ENCODE results near the gene TECTB.

Gene TECTB

GRCh38 chr10:112347709-112348671, 64.8 kb downstream of the TECTB start:
- H3K9me3 ChIP-seq (ENCODE audit: control insufficient read depth, insufficient read depth, low read length) = no peaks in the 10 kb centered on the region
- no peaks in the 10 kb centered on the region for H3F3A ChIP-seq (ENCODE audit: control insufficient read depth, insufficient read depth)
- no peaks in the 10 kb centered on the region for H4K20me1 ChIP-seq (ENCODE audit: control insufficient read depth, insufficient read depth, low read depth, low read length)
- H3K9me2 ChIP-seq (replicated peaks; ENCODE audit: control insufficient read depth, low read length) = no peaks in the 10 kb centered on the region
- H3K36me3 ChIP-seq (ENCODE audit: control insufficient read depth, low read length) = no peaks in the 10 kb centered on the region
- no peak overlapping the region for H3K27ac ChIP-seq (ENCODE audit: low read depth, low read length)
- H3K27me3 ChIP-seq (ENCODE audit: control insufficient read depth, low read length) = no peaks in the 10 kb centered on the region
- no peaks in the 10 kb centered on the region for H3K4me1 ChIP-seq (ENCODE audit: control insufficient read depth, low read length)
- H3K4me3 ChIP-seq (ENCODE audit: low read length) = no peak overlapping the region
- H3K79me2 ChIP-seq (ENCODE audit: control insufficient read depth, low read length) = no peaks in the 10 kb centered on the region
- TF ChIP-seq EZH2phosphoT487 (IDR thresholded peaks at IDR 0.05; ENCODE audit: borderline replicate concordance, low read length) (no peak), CTCF (IDR thresholded peaks at IDR 0.05; ENCODE audit: low read depth, low read length, poor library complexity, severe bottlenecking) (no peak)
- no peak overlapping the region for H3K4me2 ChIP-seq (ENCODE audit: low read length)

- Histone ChIP-seq H3K79me2 (ENCODE audit: control insufficient read depth, low read length) (no peaks in the 10 kb centered on the region), H4K20me1 (ENCODE audit: control insufficient read depth, insufficient read depth, low read depth, low read length) (no peaks in the 10 kb centered on the region), H3K27me3 (ENCODE audit: control insufficient read depth, low read length) (no peaks in the 10 kb centered on the region), H3K4me3 (ENCODE audit: low read length) (no peak overlapping the region), H3K4me2 (ENCODE audit: low read length) (no peak overlapping the region), H3K27ac (ENCODE audit: low read depth, low read length) (no peak overlapping the region), H3K4me1 (ENCODE audit: control insufficient read depth, low read length) (no peaks in the 10 kb centered on the region), H3K9me3 (ENCODE audit: control insufficient read depth, insufficient read depth, low read length) (no peaks in the 10 kb centered on the region), H3F3A (ENCODE audit: control insufficient read depth, insufficient read depth) (no peaks in the 10 kb centered on the region), H3K9me2 (replicated peaks; ENCODE audit: control insufficient read depth, low read length) (no peaks in the 10 kb centered on the region), H3K36me3 (ENCODE audit: control insufficient read depth, low read length) (no peaks in the 10 kb centered on the region)
- no peak for TF ChIP-seq EZH2phosphoT487 (IDR thresholded peaks at IDR 0.05; ENCODE audit: borderline replicate concordance, low read length)
- no peak for TF ChIP-seq CTCF (IDR thresholded peaks at IDR 0.05; ENCODE audit: low read depth, low read length, poor library complexity, severe bottlenecking)
Observed at GRCh38 chr10:112348759-112349158, 65.6 kb downstream of the TECTB start.

GRCh38 chr10:112349521-112350085, 66.4 kb downstream of the TECTB start:
- H3K9me3 ChIP-seq (ENCODE audit: control insufficient read depth, insufficient read depth, low read length) = no peaks in the 10 kb centered on the region
- H3F3A ChIP-seq (ENCODE audit: control insufficient read depth, insufficient read depth) = no peaks in the 10 kb centered on the region
- H3K79me2 ChIP-seq (ENCODE audit: control insufficient read depth, low read length) = no peaks in the 10 kb centered on the region
- H3K36me3 ChIP-seq (ENCODE audit: control insufficient read depth, low read length) = no peaks in the 10 kb centered on the region
- no peak overlapping the region for H3K27ac ChIP-seq (ENCODE audit: low read depth, low read length)
- H3K27me3 ChIP-seq (ENCODE audit: control insufficient read depth, low read length) = no peaks in the 10 kb centered on the region
- no peaks in the 10 kb centered on the region for H4K20me1 ChIP-seq (ENCODE audit: control insufficient read depth, insufficient read depth, low read depth, low read length)
- no peak overlapping the region for H3K4me3 ChIP-seq (ENCODE audit: low read length)
- no peaks in the 10 kb centered on the region for H3K9me2 ChIP-seq (replicated peaks; ENCODE audit: control insufficient read depth, low read length)
- TF ChIP-seq EZH2phosphoT487 (IDR thresholded peaks at IDR 0.05; ENCODE audit: borderline replicate concordance, low read length) = no peak
- TF ChIP-seq CTCF (IDR thresholded peaks at IDR 0.05; ENCODE audit: low read depth, low read length, poor library complexity, severe bottlenecking) = no peak
- H3K4me1 ChIP-seq (ENCODE audit: control insufficient read depth, low read length) = no peaks in the 10 kb centered on the region
- no peak overlapping the region for H3K4me2 ChIP-seq (ENCODE audit: low read length)
